Activated CD4-positive, alpha-beta T cell treated with anti-CD3 and anti-CD28 coated beads, Interleukin-2, amount 10 ng/mL, durations not matched to agents 7 days and 5 days (primary cell): Measurements from ENCODE around the gene ATOH8. TPM values are rescaled to one million over a fixed set of nuclear protein-coding genes. Genes with fewer than 3 reads are reported as not detected.
A peak's percentile ranks its signal among the peaks of the same experiment; 100 is the strongest.

ENCODE experiments used
- CTCF ChIA-PET: fragments of 350-600 bp; sonication (Branson Sonifier 250); formaldehyde crosslinking; loops from one replicate; lab custom pipeline; 2021; ENCODE audit warnings: antibody characterized with exemption; lab: Charles Lee
- POLR2A ChIA-PET: fragments of 350-600 bp; sonication (Branson Sonifier 250); formaldehyde crosslinking; loops from one replicate; lab custom pipeline; 2021; ENCODE audit warnings: antibody characterized with exemption; lab: Charles Lee
- DNase-seq: peaks from one replicate; pipeline ENCODE4 v3.0.0-alpha.2; 2020
- H3K27ac Mint-ChIP-seq: one replicate; pipeline ENCODE4 v1.8.0; 2021; ENCODE audit warnings: mild to moderate bottlenecking, moderate library complexity, mixed read lengths
- H3K27me3 Mint-ChIP-seq: one replicate; pipeline ENCODE4 v1.8.0; 2021; ENCODE audit warnings: mixed read lengths
- H3K36me3 Mint-ChIP-seq: one replicate; pipeline ENCODE4 v1.8.0; 2021; ENCODE audit warnings: low read depth, mixed read lengths
- H3K4me1 Mint-ChIP-seq: one replicate; pipeline ENCODE4 v1.8.0; 2021; ENCODE audit warnings: mixed read lengths
- H3K4me3 Mint-ChIP-seq: one replicate; pipeline ENCODE4 v1.8.0; 2021; ENCODE audit warnings: mild to moderate bottlenecking, moderate library complexity, mixed read lengths
- H3K9me3 Mint-ChIP-seq: one replicate; pipeline ENCODE4 v1.8.0; 2021; ENCODE audit warnings: mixed read lengths
- total RNA-seq, 2 experiments: library from RNA; stranded (reverse); gene quantifications; one replicate each; pipeline ENCODE4 v1.2.3, GENCODE V29; 2021

ATOH8 gene
- total RNA-seq, 2 experiments from 2014 or later = 0.10 to 0.12 TPM

GRCh38 chr2:85721641-85722040 is 32.1 kb upstream of the ATOH8 start:
- H3K27me3 Mint-ChIP-seq = peaks cover 13% of the 10 kb centered on the region
- no peak for DNase-seq
- H3K36me3 Mint-ChIP-seq = no peaks in the 10 kb centered on the region
- peaks cover 3% of the 10 kb centered on the region for H3K9me3 Mint-ChIP-seq
- no peak overlapping the region for H3K27ac Mint-ChIP-seq
- ChIA-PET CTCF (interaction anchor here (0.9 to 2.3 kb wide), 2 partner anchors 8 to 92 kb away, joined by 5 to 12 read pairs; no protein-coding TSS in a partner anchor), POLR2A (no interaction called here)
- no peaks in the 10 kb centered on the region for H3K4me1 Mint-ChIP-seq
- H3K4me3 Mint-ChIP-seq = no peak overlapping the region

- CTCF ChIA-PET = interaction anchor here (0.9 to 1.5 kb wide), 3 partner anchors 7 to 91 kb away, joined by 3 to 5 read pairs (median 5); no protein-coding TSS in a partner anchor
Measured at GRCh38 chr2:85722519-85722918, 31.3 kb upstream of the ATOH8 start.

GRCh38 chr2:85723707-85724360 is 30.0 kb upstream of the ATOH8 start:
- Mint-ChIP-seq H3K4me1 (no peaks in the 10 kb centered on the region), H3K9me3 (peaks cover 3% of the 10 kb centered on the region), H3K27ac (no peak overlapping the region), H3K4me3 (no peak overlapping the region), H3K36me3 (no peaks in the 10 kb centered on the region), H3K27me3 (peaks cover 16% of the 10 kb centered on the region)
- CTCF ChIA-PET = interaction anchor here (0.9 to 4.0 kb wide), 4 partner anchors 9 to 16 kb away, joined by 3 to 14 read pairs (median 4); no protein-coding TSS in a partner anchor
- POLR2A ChIA-PET = no interaction called here
- DNase-seq = no peak

More at GRCh38 chr2:85722519-85722918, 31.3 kb upstream of the ATOH8 start:
- Mint-ChIP-seq H3K36me3 (no peaks in the 10 kb centered on the region), H3K4me3 (no peak overlapping the region), H3K27me3 (peaks cover 11% of the 10 kb centered on the region), H3K9me3 (peaks cover 3% of the 10 kb centered on the region), H3K4me1 (no peaks in the 10 kb centered on the region), H3K27ac (no peak overlapping the region)
- DNase-seq = no peak
- POLR2A ChIA-PET = no interaction called here

DNA sequence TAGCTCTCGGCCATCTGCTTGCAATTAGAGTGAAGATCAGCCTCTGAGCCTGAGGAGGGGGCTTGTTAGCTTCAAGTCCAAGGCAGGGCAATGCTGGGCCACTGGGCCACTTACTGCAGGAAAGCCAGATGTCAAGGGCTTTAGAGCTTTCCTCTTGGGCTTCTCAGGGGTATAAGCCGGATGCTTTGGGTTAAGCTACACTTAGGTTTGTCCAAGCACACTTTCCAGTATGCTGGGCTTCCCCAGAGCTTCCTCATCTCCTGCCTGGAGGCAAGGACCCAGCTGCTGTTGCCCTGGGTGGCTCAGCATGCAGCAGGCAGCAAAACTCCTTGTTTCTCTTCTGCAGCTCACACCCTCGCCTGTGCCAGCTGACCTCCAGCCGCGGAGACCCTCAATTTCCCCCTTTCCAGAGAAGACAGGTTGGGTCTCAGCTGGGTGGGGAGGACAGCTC is 29.0 kb upstream of the ATOH8 start:
- peaks cover 19% of the 10 kb centered on the region for H3K27me3 Mint-ChIP-seq
- DNase-seq = no peak
- peaks cover 3% of the 10 kb centered on the region for H3K9me3 Mint-ChIP-seq
- ChIA-PET CTCF (interaction anchor here (0.9 to 4.0 kb wide), 8 partner anchors 9 to 90 kb away, joined by 3 to 14 read pairs (median 4); no protein-coding TSS in a partner anchor), POLR2A (interaction anchor here (0.9 kb wide), 1 partner anchor 344 kb away, joined by 3 read pairs; no protein-coding TSS in a partner anchor)
- no peak overlapping the region for H3K27ac Mint-ChIP-seq
- H3K4me3 Mint-ChIP-seq = no peak overlapping the region
- peaks cover 6% of the 10 kb centered on the region for H3K4me1 Mint-ChIP-seq
- no peaks in the 10 kb centered on the region for H3K36me3 Mint-ChIP-seq

GRCh38 chr2:85725451-85725850 is 28.3 kb upstream of the ATOH8 start:
- Mint-ChIP-seq H3K4me3 (no peak overlapping the region), H3K4me1 (peaks cover 6% of the 10 kb centered on the region), H3K36me3 (no peaks in the 10 kb centered on the region), H3K27me3 (peaks cover 17% of the 10 kb centered on the region), H3K27ac (no peak overlapping the region), H3K9me3 (peaks cover 3% of the 10 kb centered on the region)
- ChIA-PET POLR2A (interaction anchor here (0.9 kb wide), 1 partner anchor 345 kb away, joined by 3 read pairs; no protein-coding TSS in a partner anchor), CTCF (interaction anchor here (0.6 to 4.0 kb wide), 7 partner anchors 8 to 89 kb away, joined by 3 to 14 read pairs (median 3); no protein-coding TSS in a partner anchor)
- DNase-seq = no peak

- peaks cover 6% of the 10 kb centered on the region for H3K4me1 Mint-ChIP-seq
- no peak overlapping the region for H3K27ac Mint-ChIP-seq
- no peak overlapping the region for H3K4me3 Mint-ChIP-seq
- H3K36me3 Mint-ChIP-seq = no peaks in the 10 kb centered on the region
- ChIA-PET CTCF (interaction anchor here (0.9 kb wide), 1 partner anchor 175 kb away, joined by 4 read pairs; no protein-coding TSS in a partner anchor), POLR2A (no interaction called here)
- H3K27me3 Mint-ChIP-seq = peaks cover 16% of the 10 kb centered on the region
- DNase-seq = no peak
- H3K9me3 Mint-ChIP-seq = no peaks in the 10 kb centered on the region
Measured at GRCh38 chr2:85727798-85728197, 26.0 kb upstream of the ATOH8 start.

DNA sequence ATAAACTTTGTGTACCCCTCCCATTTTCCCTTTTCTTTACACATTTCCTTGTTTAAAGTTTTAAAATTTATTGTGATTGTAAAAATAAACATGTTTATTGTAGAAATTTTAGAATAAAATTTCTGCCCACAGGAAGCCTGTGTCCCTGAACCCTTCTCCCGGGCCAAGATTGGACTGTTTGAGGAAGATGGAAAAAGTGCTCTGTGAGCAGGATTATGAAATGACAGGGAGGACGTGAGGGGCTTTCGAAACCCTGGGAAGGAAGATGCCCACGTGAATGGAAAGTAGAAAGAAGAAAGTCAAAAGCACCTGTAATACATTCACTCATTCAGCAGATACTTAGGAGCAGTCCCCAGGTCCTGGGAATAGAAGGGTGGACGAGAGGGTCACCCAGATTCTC is 25.4 kb upstream of the ATOH8 start:
- Mint-ChIP-seq H3K27me3 (peaks cover 16% of the 10 kb centered on the region), H3K4me1 (peaks cover 6% of the 10 kb centered on the region), H3K9me3 (no peaks in the 10 kb centered on the region), H3K27ac (no peak overlapping the region), H3K4me3 (no peak overlapping the region), H3K36me3 (no peaks in the 10 kb centered on the region)
- DNase-seq = no peak
- CTCF ChIA-PET = interaction anchor here (0.6 to 2.3 kb wide), 26 partner anchors 8 to 351 kb away, joined by 3 to 26 read pairs (median 4); partner anchors contain the start of gene ATOH8
- POLR2A ChIA-PET = no interaction called here

GRCh38 chr2:85728883-85729824 is 24.6 kb upstream of the ATOH8 start:
- no peaks in the 10 kb centered on the region for H3K9me3 Mint-ChIP-seq
- no peaks in the 10 kb centered on the region for H3K36me3 Mint-ChIP-seq
- peaks cover 6% of the 10 kb centered on the region for H3K4me1 Mint-ChIP-seq
- peak; percentile 73 for DNase-seq
- H3K27me3 Mint-ChIP-seq = peaks cover 15% of the 10 kb centered on the region
- no peak overlapping the region for H3K4me3 Mint-ChIP-seq
- no peak overlapping the region for H3K27ac Mint-ChIP-seq
- ChIA-PET CTCF (interaction anchor here (0.6 to 2.3 kb wide), 30 partner anchors 8 to 352 kb away, joined by 3 to 26 read pairs (median 4); partner anchors contain the start of gene ATOH8), POLR2A (no interaction called here)

DNA sequence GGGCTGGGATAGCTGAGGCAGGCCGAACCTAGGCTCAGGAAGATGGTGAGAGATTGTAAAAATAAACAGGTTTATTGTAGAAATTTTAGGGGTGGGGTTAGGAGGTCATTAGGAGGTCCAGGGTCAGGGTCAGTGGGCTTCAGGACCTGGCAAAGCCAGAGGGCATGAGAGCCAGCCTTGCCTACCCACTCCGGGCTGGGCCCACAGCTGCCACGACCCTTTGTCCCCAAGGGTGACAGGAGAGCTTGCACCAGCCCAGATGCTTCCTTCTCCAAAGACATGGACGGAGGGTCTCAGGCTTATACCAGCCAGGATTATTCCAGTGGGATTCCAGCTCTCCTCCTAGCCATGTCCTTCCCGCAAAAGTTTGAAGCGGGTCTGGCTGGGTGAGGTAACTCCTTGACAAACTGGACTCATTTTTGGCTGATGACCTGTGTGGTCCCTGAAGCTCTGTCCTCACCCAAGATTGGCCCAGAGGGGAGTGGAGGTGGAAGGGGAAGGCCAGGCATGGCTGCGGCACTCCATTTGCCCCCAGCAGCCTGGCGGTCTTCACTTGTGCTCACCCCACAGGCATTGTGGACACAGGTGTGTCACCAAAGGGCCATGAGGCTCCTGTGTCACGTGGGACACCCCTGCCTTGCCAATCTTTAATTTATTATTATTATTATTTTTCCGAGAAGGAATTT is 23.8 kb upstream of the ATOH8 start:
- H3K27me3 Mint-ChIP-seq = peaks cover 19% of the 10 kb centered on the region
- H3K36me3 Mint-ChIP-seq = no peaks in the 10 kb centered on the region
- H3K4me3 Mint-ChIP-seq = no peak overlapping the region
- DNase-seq = no peak
- H3K4me1 Mint-ChIP-seq = peaks cover 6% of the 10 kb centered on the region
- ChIA-PET CTCF (interaction anchor here (0.7 to 2.3 kb wide), 11 partner anchors 10 to 306 kb away, joined by 3 to 26 read pairs (median 6); no protein-coding TSS in a partner anchor), POLR2A (no interaction called here)
- H3K27ac Mint-ChIP-seq = no peak overlapping the region
- H3K9me3 Mint-ChIP-seq = no peaks in the 10 kb centered on the region

DNA sequence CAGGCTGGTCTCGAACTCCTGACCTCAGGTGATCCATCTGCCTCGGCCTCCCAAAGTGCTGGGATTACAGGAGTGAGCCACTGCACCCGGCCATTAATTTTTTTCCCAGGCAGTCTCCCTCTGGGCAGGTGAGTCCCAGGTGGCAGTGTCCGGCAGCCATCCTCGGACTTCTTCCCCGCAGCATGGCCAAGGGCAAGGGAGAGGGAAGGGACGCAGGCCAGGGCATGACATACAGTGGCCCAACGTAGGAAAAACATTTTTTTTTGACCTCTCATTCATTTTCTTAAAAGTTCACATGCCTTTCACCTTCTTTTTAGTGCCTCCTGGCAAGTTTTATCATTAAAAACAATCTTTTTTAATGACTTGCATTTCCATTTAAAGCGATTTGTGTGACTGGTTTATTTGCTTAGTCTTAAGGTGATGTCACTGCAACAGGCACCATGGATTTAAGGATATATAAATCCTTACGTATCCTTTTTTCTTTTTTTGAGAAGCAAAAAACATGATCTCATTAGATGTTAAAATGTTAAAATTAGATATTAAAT is 23.0 kb upstream of the ATOH8 start:
- Mint-ChIP-seq H3K27ac (no peak overlapping the region), H3K4me1 (peaks cover 6% of the 10 kb centered on the region)
- POLR2A ChIA-PET = no interaction called here

DNA sequence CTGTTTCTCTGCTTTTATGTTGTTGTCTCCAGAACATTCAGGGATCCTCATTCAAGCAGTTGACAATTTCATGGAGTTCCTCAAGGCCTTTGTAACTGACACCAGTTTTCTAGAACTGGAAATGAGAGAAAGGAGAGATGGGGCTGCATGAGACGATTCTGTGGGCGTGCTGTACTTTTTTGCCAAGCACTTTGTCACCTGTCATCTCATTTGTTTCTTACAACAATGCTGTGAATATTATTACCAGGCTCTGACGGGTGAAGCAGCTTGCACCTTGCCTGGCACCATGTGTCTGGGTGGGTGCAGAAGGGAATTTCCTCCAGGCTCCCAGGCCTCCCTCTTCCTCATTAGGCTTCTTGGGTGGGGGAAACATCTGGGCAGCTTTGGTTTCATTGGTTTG is 22.2 kb upstream of the ATOH8 start:
- no peak for DNase-seq
- H3K27me3 Mint-ChIP-seq = peaks cover 26% of the 10 kb centered on the region
- CTCF ChIA-PET = interaction anchor here (0.8 to 1.0 kb wide), 2 partner anchors 17 to 18 kb away, joined by 3 to 4 read pairs; no protein-coding TSS in a partner anchor
- H3K36me3 Mint-ChIP-seq = no peaks in the 10 kb centered on the region
- H3K27ac Mint-ChIP-seq = no peak overlapping the region
- no peak overlapping the region for H3K4me3 Mint-ChIP-seq
- no peaks in the 10 kb centered on the region for H3K9me3 Mint-ChIP-seq
- POLR2A ChIA-PET = no interaction called here
- H3K4me1 Mint-ChIP-seq = peaks cover 6% of the 10 kb centered on the region

More for the DNA sequence above, 23.0 kb upstream of the ATOH8 start:
- Mint-ChIP-seq H3K9me3 (no peaks in the 10 kb centered on the region), H3K4me3 (no peak overlapping the region), H3K36me3 (no peaks in the 10 kb centered on the region), H3K27me3 (peaks cover 22% of the 10 kb centered on the region)
- CTCF ChIA-PET = interaction anchor here (1.0 kb wide), 1 partner anchor 22 kb away, joined by 3 read pairs; no protein-coding TSS in a partner anchor
- no peak for DNase-seq
